HG03460 (cell line): ENCODE results near the gene ATP7B.
A peak's percentile ranks its signal among the peaks of the same experiment; 100 is the strongest.
"Not testable (repeated sequence)": the region's sequence is repeated elsewhere in the genome, so short reads cannot be mapped to it uniquely, and the experiment has no call there.

Source experiments
- ATAC-seq: cut with Tn5 transposase; IDR thresholded peaks from one replicate; pipeline ENCODE4 v1.9.1; 2021; ENCODE audit not compliant: unreplicated experiment

Gene ATP7B

GRCh38 chr13:52006523-52007245, 4.6 kb downstream of the ATP7B start:
- no peak for ATAC-seq

- no peak for ATAC-seq
Observed at GRCh38 chr13:52005841-52006522, 5.3 kb downstream of the ATP7B start.

- ATAC-seq = no peak
Observed at GRCh38 chr13:52004511-52005170, 6.6 kb downstream of the ATP7B start.

GRCh38 chr13:52003541-52003940, 7.7 kb downstream of the ATP7B start:
- ATAC-seq = no peak

DNA sequence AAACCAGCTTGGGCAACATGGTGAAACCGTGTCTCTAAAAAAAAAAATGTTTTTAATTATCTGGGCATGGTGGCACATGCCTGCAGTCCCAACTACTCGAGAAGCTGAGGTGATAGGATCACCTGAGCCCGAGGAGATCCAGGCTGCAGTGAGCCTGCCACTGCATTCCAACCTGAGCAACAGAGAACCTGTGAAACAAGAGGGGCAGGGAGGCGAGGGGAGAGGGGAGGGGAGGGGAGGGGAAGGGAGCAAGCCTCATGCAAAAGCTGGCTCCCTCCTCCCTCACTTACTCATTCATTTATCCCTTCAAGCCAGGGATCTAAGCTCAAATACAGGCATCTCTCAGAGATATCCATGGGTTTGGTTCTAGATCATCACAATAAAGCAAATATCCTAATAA, 8.9 kb downstream of the ATP7B start:
- no peak for ATAC-seq

DNA sequence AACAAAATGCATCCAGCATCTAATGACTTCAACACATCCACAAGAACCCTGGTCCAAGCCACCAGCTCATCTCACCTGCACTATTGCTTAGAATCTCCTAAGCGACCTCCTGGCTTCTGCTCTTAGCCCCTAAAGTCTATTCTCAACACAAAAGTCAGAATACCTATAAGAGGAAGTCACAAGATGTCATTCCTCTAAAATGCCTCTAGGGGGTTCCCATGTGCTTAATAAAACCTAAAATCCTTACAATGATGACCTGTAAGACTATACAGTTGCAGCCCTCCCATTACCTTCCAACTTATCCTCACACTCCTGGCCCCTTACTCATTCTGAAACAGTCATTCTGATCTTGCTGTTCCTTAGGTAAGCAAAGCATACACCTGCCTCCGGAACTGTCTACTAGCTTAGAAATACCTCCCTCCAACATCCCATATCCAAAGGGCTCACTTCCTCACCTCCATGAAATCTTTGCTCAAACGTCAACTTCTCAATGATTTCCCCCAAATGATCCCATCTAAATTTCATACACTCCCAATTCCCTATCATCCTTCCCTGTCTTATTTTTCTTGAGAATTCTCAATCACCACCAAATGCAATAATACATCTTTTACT, 10.0 kb downstream of the ATP7B start:
- peak; percentile 83 for ATAC-seq

- no peak for ATAC-seq
Observed at GRCh38 chr13:51999921-52000320, 11.3 kb downstream of the ATP7B start.

DNA sequence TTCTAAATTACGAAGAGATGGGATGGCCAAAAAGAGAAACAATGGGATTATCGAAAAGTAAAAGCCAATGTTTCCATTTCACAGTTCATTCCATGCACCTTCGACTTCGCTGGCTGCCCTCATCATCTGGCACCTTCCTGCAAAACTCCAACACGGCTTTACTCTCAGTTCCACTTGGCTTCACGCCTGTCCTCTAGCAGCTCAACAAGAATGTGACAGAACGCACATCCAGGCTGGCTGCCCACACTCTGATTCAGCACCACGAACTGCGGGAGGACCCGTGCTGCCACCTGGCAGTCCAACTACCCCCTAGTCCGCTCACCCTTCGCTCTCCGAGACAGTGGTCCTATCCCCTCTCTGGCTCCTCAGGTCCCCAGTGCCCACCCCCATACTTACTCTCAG, 11.7 kb downstream of the ATP7B start:
- ATAC-seq = no peak

DNA sequence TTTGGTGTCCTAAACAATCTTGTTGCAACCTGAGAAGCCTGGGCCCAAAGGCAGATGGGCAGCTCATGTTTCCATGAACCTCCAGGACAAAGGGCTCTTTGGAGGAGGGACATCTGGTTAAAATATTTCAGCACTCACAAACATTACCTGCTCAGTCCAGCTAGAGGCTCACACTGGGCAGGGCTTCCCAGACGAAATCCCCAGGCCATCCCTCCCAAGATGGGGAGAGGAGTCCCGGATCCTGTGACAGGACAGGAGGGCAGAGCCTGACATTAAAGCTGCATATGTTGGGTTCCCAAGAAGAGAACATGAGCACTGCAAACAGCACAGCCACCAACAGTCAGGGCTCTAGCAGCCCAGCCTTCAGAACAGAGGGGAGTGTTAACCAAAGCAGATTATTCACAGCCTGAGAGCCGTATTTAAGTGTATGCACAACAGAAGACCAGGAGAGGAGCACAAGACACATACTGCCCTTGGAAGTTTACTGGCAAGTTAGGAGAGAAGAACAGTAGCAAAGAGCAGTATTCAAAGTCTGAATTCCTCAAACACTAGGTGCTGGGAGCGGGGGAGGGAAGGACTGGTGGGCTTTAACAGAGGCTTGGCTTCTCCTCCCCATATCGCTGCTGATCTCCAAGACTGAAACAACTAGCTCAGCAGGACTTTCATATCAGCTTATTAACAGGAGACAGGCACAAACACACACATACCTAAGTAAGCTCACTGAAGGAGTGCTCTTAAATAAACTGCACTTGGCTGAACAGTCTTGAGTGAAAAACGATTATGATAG, 12.3 kb downstream of the ATP7B start:
- no peak for ATAC-seq

- ATAC-seq = no peak
Observed at GRCh38 chr13:51997641-51998330, 13.5 kb downstream of the ATP7B start.

DNA sequence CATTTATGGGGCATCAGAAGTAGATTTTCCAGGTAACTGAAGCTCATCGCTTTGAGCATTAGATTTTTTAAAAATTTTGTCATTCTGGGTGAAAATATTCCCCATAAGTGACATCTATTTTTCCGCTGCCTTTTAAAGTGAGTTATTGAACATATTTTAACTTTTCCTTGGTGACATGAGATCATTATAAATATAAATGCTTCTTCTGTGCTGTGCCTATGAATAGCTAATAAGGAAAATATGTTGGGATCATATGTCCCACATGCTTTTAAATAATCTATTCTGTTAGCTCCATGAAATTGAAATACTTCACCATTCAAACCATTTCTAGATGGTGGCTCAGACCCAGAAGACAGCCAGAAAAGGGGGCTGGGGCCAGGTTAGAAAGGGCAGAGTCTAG, 14.1 kb downstream of the ATP7B start:
- ATAC-seq = no peak

DNA sequence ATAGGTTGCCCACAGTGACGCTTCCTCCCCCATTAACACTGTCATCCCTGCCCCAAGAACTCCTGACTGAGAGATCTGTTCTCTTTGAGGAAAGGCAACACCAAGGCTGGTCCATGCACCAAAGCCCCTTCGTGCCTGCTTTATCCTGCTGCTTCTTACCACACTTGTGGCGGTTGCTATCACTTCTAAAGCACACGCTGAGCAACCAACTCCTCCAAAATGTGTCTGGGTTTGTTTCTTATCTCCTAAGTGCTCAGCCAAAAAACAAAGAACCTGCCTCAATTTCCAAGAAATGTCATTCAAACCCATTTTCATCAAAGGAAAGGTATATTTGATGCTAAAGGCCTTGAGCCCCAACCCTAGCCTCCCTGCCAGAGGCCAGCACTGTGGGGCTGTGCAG, 14.6 kb downstream of the ATP7B start:
- no peak for ATAC-seq

- ATAC-seq = no peak
Observed at GRCh38 chr13:51995677-51996551, 15.3 kb downstream of the ATP7B start.

GRCh38 chr13:51993713-51994112, 17.5 kb downstream of the ATP7B start:
- no peak for ATAC-seq

GRCh38 chr13:51988988-51989618, 22.1 kb downstream of the ATP7B start:
- ATAC-seq = no peak

- ATAC-seq = not testable (repeated sequence)
Observed at GRCh38 chr13:51984904-51985303, 26.3 kb downstream of the ATP7B start.

- ATAC-seq = not testable (repeated sequence)
Observed at GRCh38 chr13:51983292-51983691, 28.0 kb downstream of the ATP7B start.

- ATAC-seq = no peak
Observed at GRCh38 chr13:51981355-51981754, 29.9 kb downstream of the ATP7B start.

- ATAC-seq = no peak
Observed at GRCh38 chr13:51980908-51981307, 30.3 kb downstream of the ATP7B start.
